Hematopoietic multipotent progenitor cell (in vitro differentiated cells): Measurements from ENCODE around the gene BARX2. TPM values are rescaled to one million over a fixed set of nuclear protein-coding genes. Genes with fewer than 3 reads are reported as not detected.

Experiments used
- DNase-seq, 3 donors: peaks; one replicate each; pipeline ENCODE4 v3.0.0-alpha.2; 2011 to 2015; ENCODE audit warnings: low read depth in 2 of 3, low spot score in 2 of 3
- total RNA-seq: library from RNA; depleted of rRNA; stranded (reverse); fragments of >200 nt; gene quantifications from one replicate; pipeline ENCODE4 v1.2.3, GENCODE V29; 2012

BARX2 gene
- total RNA-seq, 1 donor: not detected

GRCh38 chr11:129396454-129396853 is 20.8 kb downstream of the BARX2 start:
- DNase-seq: no peak

DNA sequence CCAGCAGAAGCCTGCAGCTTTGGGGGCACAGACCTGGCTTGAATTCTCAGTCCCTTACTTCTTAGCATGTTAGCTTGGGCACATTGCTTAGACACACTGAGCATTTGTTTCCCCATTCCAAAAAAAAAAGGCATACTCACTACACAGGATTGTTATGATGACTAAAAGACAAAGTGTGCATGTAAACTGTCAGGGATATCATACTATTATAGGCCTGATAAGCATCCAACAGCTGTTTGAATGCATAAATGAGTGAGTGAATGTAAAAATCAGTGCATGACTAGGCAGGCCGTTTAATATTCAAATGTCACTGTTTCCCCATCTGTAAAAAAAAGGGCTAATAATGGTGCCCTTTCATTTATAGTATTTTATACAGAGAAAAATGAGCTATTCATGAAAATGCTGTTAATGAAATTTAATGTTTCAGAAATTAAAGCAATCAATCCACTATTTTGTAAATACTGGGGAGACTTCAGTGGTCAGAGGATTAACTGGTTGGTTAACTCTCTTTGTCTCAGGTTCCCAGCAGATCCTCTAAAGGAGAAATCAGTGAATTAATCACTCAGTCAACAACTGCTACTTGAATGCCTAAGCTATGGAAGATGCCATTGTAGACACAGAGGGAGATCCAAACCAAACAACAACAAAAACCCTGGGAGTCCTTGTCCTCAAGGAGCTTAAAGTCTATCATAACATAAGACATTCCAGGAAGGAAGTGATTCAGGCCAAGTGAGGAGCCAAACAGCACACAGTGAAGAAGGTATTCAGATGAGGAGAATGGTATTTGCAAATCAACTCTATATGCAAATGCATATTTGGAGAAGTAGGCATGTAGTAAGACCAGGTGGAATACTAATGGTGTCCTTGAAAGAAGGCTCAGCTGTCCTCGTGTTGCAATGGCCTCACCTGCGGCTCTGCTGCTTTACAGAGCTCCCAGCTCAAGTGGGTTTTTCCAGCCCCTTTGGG is 26.8 kb downstream of the BARX2 start:
- no peak for DNase-seq

DNA sequence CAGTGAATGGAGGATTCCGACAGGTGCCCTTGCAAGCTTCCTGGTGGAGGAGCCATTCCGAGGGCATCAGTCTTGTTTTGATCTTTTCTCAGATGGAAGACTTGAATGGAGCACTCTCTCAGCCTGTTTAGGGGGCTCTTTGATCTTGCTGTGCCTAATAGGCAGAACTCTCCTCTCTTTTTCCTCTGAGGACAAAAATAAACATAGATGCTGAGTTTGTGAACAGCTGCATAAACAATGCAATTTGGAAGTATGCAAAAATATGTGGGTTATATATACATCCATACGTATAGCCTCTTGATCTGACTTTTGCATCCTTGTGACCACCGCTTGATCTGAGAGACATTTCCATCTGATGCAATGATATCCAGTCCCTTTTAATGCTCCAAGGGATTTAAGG is 29.1 kb downstream of the BARX2 start:
- DNase-seq: no peak

DNA sequence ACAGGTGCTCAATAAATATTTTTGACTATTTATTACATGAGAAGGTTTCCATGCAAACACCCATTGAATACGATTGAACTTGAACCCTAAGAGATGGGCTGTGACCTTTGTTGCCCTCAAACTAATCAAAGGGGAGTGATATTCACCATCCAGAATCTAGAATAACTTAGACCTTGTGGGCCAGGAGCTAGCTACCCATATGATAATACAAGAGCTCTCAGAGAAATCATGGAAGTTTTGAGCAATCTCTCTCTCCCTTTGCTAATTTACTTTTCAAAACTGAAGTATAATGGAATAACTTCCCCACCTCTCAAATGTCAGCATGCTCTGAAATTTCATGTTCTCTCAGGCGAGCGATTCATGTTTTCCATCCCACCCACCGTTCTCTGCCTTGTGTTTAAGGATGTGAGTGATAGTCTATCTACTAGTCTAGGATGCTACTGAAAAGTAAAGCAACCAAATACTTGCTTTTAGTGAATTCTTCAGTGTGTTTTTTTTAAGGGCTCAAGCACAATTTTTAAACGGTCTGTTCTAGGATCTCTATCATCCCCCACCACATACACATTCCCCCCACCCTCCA is 33.3 kb downstream of the BARX2 start:
- DNase-seq: no peak

DNA sequence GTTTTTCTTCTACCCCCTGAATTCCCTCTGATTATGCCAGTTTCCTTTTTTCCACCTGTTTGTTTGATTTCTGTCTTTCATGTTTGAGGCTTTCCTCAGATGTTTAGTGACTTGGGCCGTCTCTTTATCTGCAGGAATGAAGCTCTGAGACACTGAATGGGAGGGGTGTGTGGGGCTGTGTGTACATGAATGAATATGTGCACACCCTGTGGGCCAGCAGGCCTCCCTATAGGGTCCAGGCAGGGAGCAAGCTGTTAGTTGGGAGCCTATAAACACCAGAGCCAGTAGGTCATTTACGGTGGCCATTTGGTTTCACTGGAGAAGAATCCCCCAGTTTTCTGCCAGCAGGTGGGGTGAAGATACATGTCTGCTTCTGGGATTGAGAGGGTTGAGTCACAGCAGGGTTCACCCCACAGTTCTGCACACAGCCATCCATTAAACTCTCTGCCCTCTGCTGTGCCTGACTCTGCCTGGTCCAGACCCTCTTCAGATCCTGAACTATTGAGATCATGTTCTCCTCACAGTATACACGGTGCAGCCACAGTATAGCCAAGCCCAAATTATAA is 34.8 kb downstream of the BARX2 start:
- peak in 1 of 3 donors; percentile 5 for DNase-seq

GRCh38 chr11:129412494-129412893 is 36.8 kb downstream of the BARX2 start:
- no peak for DNase-seq

GRCh38 chr11:129414144-129414872 is 38.7 kb downstream of the BARX2 start:
- no peak for DNase-seq

- no peak for DNase-seq
Measured at GRCh38 chr11:129416080-129416820, 40.6 kb downstream of the BARX2 start.

GRCh38 chr11:129417458-129417857 is 41.8 kb downstream of the BARX2 start:
- no peak for DNase-seq

GRCh38 chr11:129418039-129418438 is 42.4 kb downstream of the BARX2 start:
- DNase-seq: no peak

GRCh38 chr11:129419386-129419785 is 43.7 kb downstream of the BARX2 start:
- DNase-seq: no peak

DNA sequence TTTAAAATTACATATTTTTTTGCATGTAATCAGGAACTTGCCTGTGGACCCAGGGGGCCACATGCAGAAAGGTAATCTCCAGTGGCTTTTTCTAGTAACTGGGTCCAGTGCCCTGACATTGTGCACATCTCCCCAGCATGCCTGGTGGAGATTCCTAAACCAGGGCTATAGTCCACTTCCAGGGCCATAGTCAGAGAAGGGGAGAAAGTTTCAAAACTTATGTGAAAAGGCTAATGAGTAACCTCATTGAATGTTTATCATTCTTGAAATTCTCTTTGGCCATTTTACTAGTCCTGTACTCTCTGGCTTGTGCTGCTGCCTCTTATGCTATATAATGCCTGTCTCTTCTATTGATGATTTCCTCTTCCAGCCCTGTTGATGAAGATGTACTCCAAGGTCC is 47.8 kb downstream of the BARX2 start:
- DNase-seq: no peak

DNA sequence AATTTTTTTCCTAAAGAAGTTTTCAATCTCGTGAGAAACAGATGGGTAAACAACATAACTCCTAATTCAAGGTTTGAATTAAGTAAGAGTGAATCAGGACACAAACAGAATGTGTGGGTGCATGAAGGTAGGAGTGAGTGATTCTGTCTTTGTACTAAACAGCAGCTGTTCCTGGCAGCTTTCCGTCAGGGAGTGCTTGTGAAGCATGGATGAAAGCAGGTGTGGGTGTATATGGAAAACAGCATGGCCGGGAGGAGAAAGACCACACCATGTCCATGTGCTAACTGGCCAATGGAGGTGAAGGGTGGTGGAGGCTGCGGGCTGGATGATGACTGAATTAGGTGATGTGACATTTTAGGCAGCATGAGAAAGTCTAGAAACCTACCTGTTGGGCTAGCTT is 49.6 kb downstream of the BARX2 start:
- DNase-seq: no peak

DNA sequence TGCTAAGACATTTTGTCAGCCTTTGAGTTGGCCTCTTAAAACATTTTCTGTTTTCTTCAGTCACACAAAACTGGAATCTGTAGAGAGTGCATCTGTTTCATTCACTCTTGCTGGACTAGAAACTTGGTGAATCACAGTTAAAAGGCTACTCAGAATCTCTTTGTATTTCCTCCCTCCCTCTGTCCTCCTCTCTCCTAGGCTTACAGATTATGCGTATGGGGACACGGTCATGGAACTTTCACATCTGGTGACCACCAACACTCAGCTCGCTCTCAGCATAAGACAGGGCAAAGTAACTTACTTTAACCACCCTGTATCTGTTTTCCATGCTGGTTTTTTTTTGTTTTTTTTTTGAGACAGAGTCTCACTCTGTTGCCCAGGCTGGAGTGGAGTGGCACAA is 50.4 kb downstream of the BARX2 start:
- DNase-seq: no peak

DNA sequence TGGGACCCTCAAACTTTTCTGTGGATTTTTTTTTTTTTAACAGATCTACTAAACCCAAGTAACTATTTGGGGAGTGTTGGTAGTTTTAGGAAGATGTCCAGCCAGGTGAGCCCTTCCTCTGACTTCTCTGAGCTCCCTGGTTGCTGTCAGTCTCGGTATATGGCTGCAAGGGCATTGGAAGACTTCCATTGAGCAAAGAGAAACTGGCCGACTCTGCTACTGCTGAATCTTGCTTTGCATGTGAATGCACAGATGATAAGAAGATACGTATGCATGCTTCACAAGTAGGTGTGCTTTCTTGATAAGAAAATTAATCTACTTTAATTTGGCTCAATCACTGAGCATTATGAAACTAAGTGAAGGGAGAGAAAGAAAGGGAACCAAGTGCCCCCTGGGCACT is 51.1 kb downstream of the BARX2 start:
- no peak for DNase-seq

DNA sequence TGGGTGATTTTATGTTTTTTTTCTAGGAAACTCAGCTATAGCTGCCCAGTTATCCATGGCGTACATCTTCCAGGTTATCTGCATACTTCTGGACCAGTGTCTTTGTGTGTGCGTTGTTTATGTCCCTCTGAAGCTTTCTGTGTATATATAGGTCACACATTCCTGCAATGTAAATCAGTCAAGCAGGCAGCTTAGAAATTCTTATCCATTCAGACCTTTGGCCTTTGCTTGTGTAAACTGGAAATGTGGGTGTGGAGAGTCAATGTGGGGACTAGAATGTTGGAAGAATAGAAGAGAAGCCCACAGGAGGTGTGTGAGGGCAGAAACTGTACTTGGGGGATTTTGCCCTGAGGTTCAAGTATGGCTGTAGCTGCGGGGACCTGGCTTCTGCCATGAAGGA is 51.7 kb downstream of the BARX2 start:
- DNase-seq: no peak

DNA sequence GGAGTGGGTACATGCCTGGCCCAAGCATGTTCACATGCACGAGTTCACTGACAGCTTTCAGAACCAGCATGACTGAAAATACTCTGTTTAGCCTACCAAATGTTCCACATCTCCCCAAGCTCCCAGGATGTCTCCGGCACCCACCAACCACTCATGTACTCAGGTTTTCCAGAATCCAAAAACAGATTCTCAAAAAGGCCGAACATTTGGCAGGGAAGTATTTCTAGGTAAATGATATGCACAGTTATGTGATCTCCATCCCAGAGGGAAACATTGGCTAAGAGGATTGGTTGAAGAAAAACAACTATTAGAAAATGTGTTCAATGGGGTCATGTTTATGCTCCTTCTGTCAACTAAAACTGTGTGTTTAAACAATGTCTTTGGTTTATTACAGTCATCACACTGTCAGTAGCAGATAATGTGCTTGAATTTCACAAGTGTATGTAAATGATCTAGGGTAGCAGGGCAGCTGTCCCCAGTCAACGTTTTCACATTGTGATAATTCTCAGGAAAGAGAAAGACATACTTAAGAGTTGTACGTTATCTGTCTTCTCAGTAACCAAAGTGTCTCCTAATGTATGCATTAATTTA is 52.3 kb downstream of the BARX2 start:
- no peak for DNase-seq

GRCh38 chr11:129428557-129428956 is 52.9 kb downstream of the BARX2 start:
- no peak for DNase-seq

- DNase-seq: peak in 2 of 3 donors; percentile 42 to 81
Measured at GRCh38 chr11:129434641-129435498, 59.2 kb downstream of the BARX2 start.
